K562 (cell line): ENCODE results near the gene PDZK1IP1. TPM values are rescaled to one million over a fixed set of nuclear protein-coding genes. Genes with fewer than 3 reads are reported as not detected.

Experiments
- ATAC-seq: fragments of 200-7000 bp; cut with Tn5 transposase; 3 replicates; pipeline ENCODE4 v1.9.1; 2020; ENCODE audit warnings: moderate library complexity
- BruUV-seq: library from RNA; stranded (reverse); fragments of 400-500 nt; replicated peaks from 2 replicates; lab custom pipeline; 2021; lab: Mats Ljungman, UMichigan
- CTCF ChIA-PET: fragments of 300-600 bp; formaldehyde crosslinking; extraction: SDS; loops from one replicate; lab custom pipeline; 2021; ENCODE audit warnings: low intra/inter-chr PET ratio; lab: Yijun Ruan, JAX
- POLR2A ChIA-PET: fragments of 300-600, 350-650 bp; sonication (Branson Sonifier 250); formaldehyde crosslinking; extraction: SDS; loops from one replicate; lab custom pipeline; 2021; ENCODE audit warnings: antibody characterized with exemption, inconsistent platforms; lab: Yijun Ruan, JAX
- DNase-seq, 4 experiments: peaks; one replicate each; pipeline versions ENCODE4 v3.0.0 to v3.0.0-alpha.2; 2011 to 2018; ENCODE audit warnings: low spot score in 3 of 4, mixed read lengths in 3 of 4; ENCODE audit errors: extremely low read depth in 1 of 4
- FAIRE-seq: peaks from 2 replicates; lab custom pipeline; 2011; peaks lifted over from hg19 to GRCh38; lab: Jason Lieb, UNC
- H2AFZ ChIP-seq: 2 replicates; pipeline ENCODE4 v1.6.0; 2011; ENCODE audit warnings: low read depth, low read length, control low read depth, inconsistent platforms
- H3K27ac ChIP-seq: fragments of 200-600 bp; 3 replicates; pipeline ENCODE4 v1.8.0; 2011; ENCODE audit warnings: low read depth, mild to moderate bottlenecking, control low read depth, inconsistent platforms, low read length, moderate library complexity, mixed read lengths; ENCODE audit errors: extremely low read depth
- H3K27me3 ChIP-seq, 2 experiments: fragments of 300-600 bp in 1 of 2; 2 replicates in 1 of 2; 3 replicates in 1 of 2; pipeline versions ENCODE4 v1.6.0 to v1.8.0; 2011; ENCODE audit warnings: inconsistent platforms in 2 of 2, low read length in 2 of 2, mild to moderate bottlenecking in 1 of 2, mixed read lengths in 1 of 2, moderate library complexity in 1 of 2; ENCODE audit not compliant: control insufficient read depth in 2 of 2, insufficient read depth in 2 of 2
- H3K36me3 ChIP-seq: fragments of 300-600 bp; 3 replicates; pipeline ENCODE4 v1.8.0; 2011; ENCODE audit warnings: mild to moderate bottlenecking, low read length, inconsistent platforms; ENCODE audit not compliant: control insufficient read depth, insufficient read depth
- H3K4me1 ChIP-seq, 2 experiments: fragments of 200-600 bp in 1 of 2; replicated peaks in 1 of 2; 2 replicates in 1 of 2; 3 replicates in 1 of 2; pipeline versions ENCODE4 v1.5.1 to v1.8.0; 2011; ENCODE audit warnings: inconsistent platforms in 2 of 2, low read length in 2 of 2, mild to moderate bottlenecking in 1 of 2, mixed read lengths in 1 of 2, moderate library complexity in 1 of 2; ENCODE audit not compliant: control insufficient read depth in 2 of 2, insufficient read depth in 2 of 2
- H3K4me2 ChIP-seq: 2 replicates; pipeline ENCODE4 v1.6.1; 2011; ENCODE audit warnings: low read length, control low read depth, inconsistent platforms, mixed read lengths; ENCODE audit not compliant: insufficient read depth
- H3K4me3 ChIP-seq: fragments of 200-600 bp; sonication (generic), shearing (Covaris generic); 2 replicates; pipeline ENCODE4 v1.5.1; 2016; ENCODE audit warnings: control low read depth, inconsistent platforms
- H3K79me2 ChIP-seq: fragments of 200-600 bp; 3 replicates; pipeline ENCODE4 v1.8.0; 2011; ENCODE audit warnings: low read length, inconsistent platforms; ENCODE audit not compliant: control insufficient read depth, insufficient read depth
- H3K9ac ChIP-seq, 2 experiments: 2 replicates each; pipeline versions ENCODE4 v1.6.0 to v1.6.1; 2011; ENCODE audit warnings: low read depth in 2 of 2, low read length in 2 of 2, control low read depth in 1 of 2, inconsistent platforms in 1 of 2, mild to moderate bottlenecking in 1 of 2, mixed read lengths in 1 of 2; ENCODE audit not compliant: insufficient read depth in 1 of 2
- H3K9me1 ChIP-seq: one replicate; pipeline ENCODE4 v1.6.0; 2011; ENCODE audit warnings: inconsistent platforms, mild to moderate bottlenecking, low read length, moderate library complexity; ENCODE audit not compliant: control insufficient read depth, insufficient read depth
- H3K9me3 ChIP-seq: replicated peaks from 2 replicates; pipeline ENCODE4 v1.5.1; 2011; ENCODE audit warnings: low read depth, low read length, inconsistent platforms; ENCODE audit not compliant: control insufficient read depth, insufficient read depth
- H4K20me1 ChIP-seq: replicated peaks from 2 replicates; pipeline ENCODE4 v1.6.1; 2011; ENCODE audit warnings: low read length, inconsistent platforms, mixed read lengths; ENCODE audit not compliant: control insufficient read depth, insufficient read depth
- CXXC5 ChIP-seq: fragments of 250-450 bp; sonication (Bioruptor Pico); IDR thresholded peaks from 2 replicates; pipeline ENCODE4 v1.8.0; 2022; ENCODE audit warnings: inconsistent platforms, mild to moderate bottlenecking, moderate library complexity
- E2F5 ChIP-seq: sonication (generic); formaldehyde crosslinking; IDR thresholded peaks from 2 replicates; pipeline ENCODE4 v1.8.0; 2022; ENCODE audit warnings: mild to moderate bottlenecking, missing genetic modification reagents
- FOXJ3 ChIP-seq: sonication (generic); formaldehyde crosslinking; IDR thresholded peaks from 2 replicates; pipeline ENCODE4 v1.4.0; 2020; ENCODE audit warnings: mild to moderate bottlenecking, missing genetic modification reagents
- KDM5B ChIP-seq: fragments of 200-600 bp; sonication (generic); IDR thresholded peaks from 2 replicates; pipeline ENCODE4 v1.6.1; 2012; ENCODE audit warnings: low read depth, mild to moderate bottlenecking, moderate library complexity, low read length, control low read depth, inconsistent platforms; ENCODE audit not compliant: insufficient replicate concordance
- MYC ChIP-seq, 2 experiments: fragments of 250-450 bp in 1 of 2; sonication (Bioruptor Pico) in 1 of 2; IDR thresholded peaks; 2 replicates each; pipeline versions ENCODE4 v1.5.1 to v1.6.1; 2012 to 2021; ENCODE audit warnings: low read depth in 2 of 2, borderline replicate concordance in 1 of 2, improper control_type of control experiment in 1 of 2, low read length in 1 of 2, mild to moderate bottlenecking in 1 of 2, moderate library complexity in 1 of 2
- PRDM10 ChIP-seq: fragments of 450-650 bp; IDR thresholded peaks from 2 replicates; pipeline ENCODE4 v1.6.1; 2018; ENCODE audit not compliant: partially characterized antibody
- RBM34 ChIP-seq: fragments of 200-400 bp; formaldehyde crosslinking; IDR thresholded peaks from 2 replicates; pipeline ENCODE4 v1.6.1; 2018; ENCODE audit warnings: low read length, borderline replicate concordance; ENCODE audit not compliant: insufficient read depth
- TCF7L2 ChIP-seq: fragments of 150-350 bp; IDR thresholded peaks from 2 replicates; pipeline ENCODE4 v1.6.1; 2016; ENCODE audit warnings: low read depth, mild to moderate bottlenecking, low read length, moderate library complexity
- TGIF2 ChIP-seq: sonication (generic); formaldehyde crosslinking; IDR thresholded peaks from 2 replicates; pipeline ENCODE4 v1.8.1; 2022; ENCODE audit warnings: mild to moderate bottlenecking, missing genetic modification reagents, moderate library complexity
- TOE1 ChIP-seq, 2 experiments: fragments of 450-650 bp in 1 of 2; sonication (generic) in 1 of 2; formaldehyde crosslinking in 1 of 2; IDR thresholded peaks; 2 replicates each; pipeline versions ENCODE4 v1.7.1 to v1.8.0; 2016 to 2022; ENCODE audit warnings: borderline replicate concordance in 2 of 2, mild to moderate bottlenecking in 2 of 2, antibody characterized with exemption in 1 of 2, inconsistent platforms in 1 of 2, low read depth in 1 of 2, missing genetic modification reagents in 1 of 2, moderate library complexity in 1 of 2
- ZNF717 ChIP-seq: fragments of 250-450 bp; sonication (Bioruptor Pico); IDR thresholded peaks from 2 replicates; pipeline ENCODE4 v1.5.0; 2021
- WGBS: fragments of 100-300 bp; shearing (Covaris generic); methylation state at CpG from one replicate; pipeline ENCODE4 v1.1.6; 2016; ENCODE audit warnings: low coverage, mixed read lengths; ENCODE audit not compliant: insufficient coverage; ENCODE audit errors: missing lambda C conversion rate; 5-methylcytosine and 5-hydroxymethylcytosine counted together
- in situ Hi-C: fragments of 300-500 bp; cut with MboI; formaldehyde crosslinking; loops from 4 replicates; pipeline ENCODE4 v1.15.0; 2018; ENCODE audit warnings: inconsistent platforms, mixed read lengths
- intact Hi-C: fragments of 100-400 bp; cut with micrococcal nuclease; formaldehyde crosslinking; loops from 2 replicates; pipeline ENCODE4 v1.14.2; 2022
- polyA plus RNA-seq, 8 experiments: library from polyadenylated mRNA; depleted of rRNA in 4 of 8; stranded (reverse) in 5 of 8; unstranded in 3 of 8; fragments of >200 nt; fragmentation: Nextera tagmentation in 2 of 8; fragmentation: Illumina TruSeq in 1 of 8; extraction: Ambion mirVana in 2 of 8; extraction: Trizol in 1 of 8; gene quantifications; 2 replicates each; pipeline versions ENCODE4 v1.2.1 to v1.2.3, GENCODE V29; 2011 to 2014; ENCODE audit warnings: inconsistent platforms in 1 of 8, missing spikeins in 1 of 8
- total RNA-seq, 7 experiments: library from RNA; depleted of rRNA in 6 of 7; stranded (reverse); fragments of >200 nt in 6 of 7; fragmentation: Illumina TruSeq in 2 of 7; extraction: Trizol in 2 of 7; gene quantifications; 2 replicates each; pipeline versions ENCODE4 v1.2.1 to v1.2.3, GENCODE V29; 2011 to 2021; ENCODE audit warnings: low replicate concordance in 1 of 7

Gene PDZK1IP1
- total and polyA plus RNA-seq, 9 of the 15 experiments (the other 6 are each of a cell fraction or from before 2014, with no cell fraction given) = 0.17 to 0.68 (median 0.53) TPM; not detected in 2

GRCh38 chr1:47181095-47181954 lies 8.5 kb downstream of the PDZK1IP1 start (continued):
- no peak for TF ChIP-seq TCF7L2
- TF ChIP-seq MYC (IDR thresholded peaks at IDR 0.05; ENCODE audit: low read depth, low read length) = peak; percentile 83
- no peak; the same call in 1 of the 2 replicates for TF ChIP-seq MYC (CRISPR knock-in tag; IDR thresholded peaks at IDR 0.05; ENCODE audit: borderline replicate concordance, low read depth)
- TF ChIP-seq E2F5 = peak; percentile 54; the same call in 1 of the 2 replicates

- peak; percentile 12 for ATAC-seq
- Histone ChIP-seq H3K9ac (peak overlapping the region in 1 of 2 experiments; percentile 63; a peak in 3 of 4 replicates), H3K36me3 (no peaks in the 10 kb centered on the region), H3K4me2 (peak overlapping the region; percentile 86), H3K9me3 (no peaks in the 10 kb centered on the region), H3K4me3 (peak overlapping the region; percentile 31), H3K9me1 (no peaks in the 10 kb centered on the region), H2AFZ (peak overlapping the region; percentile 50), H3K27me3 (no peaks in the 10 kb centered on the region), H3K27ac (peak overlapping the region; percentile 91), H3K4me1 (peaks cover 46 to 62% of the 10 kb centered on the region in 2 experiments), H4K20me1 (no peaks in the 10 kb centered on the region), H3K79me2 (peaks cover 8% of the 10 kb centered on the region; the same call in 2 of the 3 replicates)
- CTCF ChIA-PET = interaction anchor here (3.2 to 3.8 kb wide), 2 partner anchors 82 to 243 kb away, joined by 23 to 28 read pairs; no protein-coding TSS in a partner anchor
- BruUV-seq = no TSS peak
- POLR2A ChIA-PET = interaction anchor here (0.6 to 7.1 kb wide), 19 partner anchors 9 to 878 kb away, joined by 3 to 65 read pairs (median 3); partner anchors contain the start of genes PDZK1IP1 and STIL
- peak in 3 of 4 experiments; percentile 36 to 84 (median 59) for DNase-seq
- FAIRE-seq = peak; percentile 86
- intact Hi-C loops (loop anchor here (1.0 to 5.0 kb wide), 5 partner anchors 14 to 256 kb away; partner anchors contain the start of genes CMPK1 and STIL), in situ Hi-C loops (loop anchor here (10.0 kb wide), 1 partner anchor 524 kb away; no protein-coding TSS in a partner anchor)
- WGBS = 0% methylated on average over 3 of the region's 3 CpGs
- TF ChIP-seq TGIF2 = no peak
- no peak for TF ChIP-seq ZNF717 (CRISPR knock-in tag)
- TF ChIP-seq KDM5B = peak; percentile 41
- no peak for TF ChIP-seq FOXJ3 (CRISPR knock-in tag)
- no peak for TF ChIP-seq TOE1 (IDR thresholded peaks at IDR 0.05; ENCODE audit: borderline replicate concordance)
- TF ChIP-seq TOE1 (CRISPR knock-in tag; IDR thresholded peaks at IDR 0.05; ENCODE audit: borderline replicate concordance, low read depth) = no peak
- no peak for TF ChIP-seq PRDM10
- TF ChIP-seq RBM34 = no peak
- no peak for TF ChIP-seq CXXC5
Observed at GRCh38 chr1:47180603-47181094, 9.2 kb downstream of the PDZK1IP1 start.
